SK-N-SH (cell line): ENCODE measurements around the gene DNASE1L2.

Source experiments
- FOSL2 ChIP-seq: IDR thresholded peaks from 2 replicates; pipeline ENCODE4 v1.4.0; 2012; ENCODE audit warnings: low read depth, mild to moderate bottlenecking, moderate library complexity, borderline replicate concordance
- REST ChIP-seq: IDR thresholded peaks from 2 replicates; pipeline ENCODE4 v1.6.1; 2012; ENCODE audit warnings: mild to moderate bottlenecking, low read depth, low read length, moderate library complexity
- ZBTB33 ChIP-seq: IDR thresholded peaks from 2 replicates; pipeline ENCODE4 v1.4.0; 2012; ENCODE audit warnings: low read depth, borderline replicate concordance

- TF ChIP-seq FOSL2 (no peak), REST (no peak), ZBTB33 (no peak)
Observed at GRCh38 chr16:2270588-2271470, 34.6 kb downstream of the DNASE1L2 start.
